Measurements from ENCODE around the gene RHBDF1. TPM values are rescaled to one million over a fixed set of nuclear protein-coding genes. Genes with fewer than 3 reads are reported as not detected.

RHBDF1 gene
- total and polyA plus RNA-seq, 2 of the 13 experiments (the other 11 are each of a cell fraction or from before 2014, with no cell fraction given) = 5.4 to 26.9 TPM

DNA sequence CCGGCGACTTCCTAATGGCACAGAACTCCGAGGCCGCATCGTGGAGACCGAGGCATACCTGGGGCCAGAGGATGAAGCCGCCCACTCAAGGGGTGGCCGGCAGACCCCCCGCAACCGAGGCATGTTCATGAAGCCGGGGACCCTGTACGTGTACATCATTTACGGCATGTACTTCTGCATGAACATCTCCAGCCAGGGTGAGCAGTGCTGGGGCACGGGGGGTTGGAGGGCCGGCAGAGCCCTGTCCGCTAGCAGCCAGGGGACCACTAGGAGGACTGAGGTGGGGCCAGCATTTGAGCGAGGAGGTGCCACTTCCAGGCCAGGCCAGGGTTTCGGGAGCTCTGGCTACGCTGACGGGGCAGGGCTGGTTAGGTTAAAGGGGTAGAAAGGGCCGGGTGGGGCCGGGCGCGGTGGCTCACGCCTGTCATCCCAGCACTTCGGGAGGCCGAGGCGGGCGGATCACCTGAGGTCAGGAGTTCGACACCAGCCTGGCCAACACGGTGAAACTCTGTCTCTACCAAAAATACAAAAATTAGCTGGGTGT lies 10.7 kb upstream of the RHBDF1 start (continued):
- TF ChIP-seq, protein P1, sequence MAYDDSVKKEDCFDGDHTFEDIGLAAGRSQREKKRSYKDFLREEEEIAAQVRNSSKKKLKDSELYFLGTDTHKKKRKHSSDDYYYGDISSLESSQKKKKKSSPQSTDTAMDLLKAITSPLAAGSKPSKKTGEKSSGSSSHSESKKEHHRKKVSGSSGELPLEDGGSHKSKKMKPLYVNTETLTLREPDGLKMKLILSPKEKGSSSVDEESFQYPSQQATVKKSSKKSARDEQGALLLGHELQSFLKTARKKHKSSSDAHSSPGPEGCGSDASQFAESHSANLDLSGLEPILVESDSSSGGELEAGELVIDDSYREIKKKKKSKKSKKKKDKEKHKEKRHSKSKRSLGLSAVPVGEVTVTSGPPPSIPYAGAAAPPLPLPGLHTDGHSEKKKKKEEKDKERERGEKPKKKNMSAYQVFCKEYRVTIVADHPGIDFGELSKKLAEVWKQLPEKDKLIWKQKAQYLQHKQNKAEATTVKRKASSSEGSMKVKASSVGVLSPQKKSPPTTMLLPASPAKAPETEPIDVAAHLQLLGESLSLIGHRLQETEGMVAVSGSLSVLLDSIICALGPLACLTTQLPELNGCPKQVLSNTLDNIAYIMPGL (CRISPR knock-in tag; IDR thresholded peaks at IDR 0.05; ENCODE audit: borderline replicate concordance in 1 of 2, low read depth in 1 of 2) = no peak
- TF ChIP-seq ZSCAN22 (CRISPR knock-in tag; IDR thresholded peaks at IDR 0.05) (no peak), ZNF550 (CRISPR knock-in tag; IDR thresholded peaks at IDR 0.05; ENCODE audit: borderline replicate concordance) (no peak), ZNF224 (CRISPR knock-in tag; IDR thresholded peaks at IDR 0.05) (no peak), ASH2L (IDR thresholded peaks at IDR 0.05; ENCODE audit: insufficient read length, low read depth, low read length) (no peak), ZFP36L1 (CRISPR knock-in tag; IDR thresholded peaks at IDR 0.05) (no peak), HNRNPUL1 (IDR thresholded peaks at IDR 0.05; ENCODE audit: low read depth, low read length) (no peak)
- TF ChIP-seq, protein P2, sequence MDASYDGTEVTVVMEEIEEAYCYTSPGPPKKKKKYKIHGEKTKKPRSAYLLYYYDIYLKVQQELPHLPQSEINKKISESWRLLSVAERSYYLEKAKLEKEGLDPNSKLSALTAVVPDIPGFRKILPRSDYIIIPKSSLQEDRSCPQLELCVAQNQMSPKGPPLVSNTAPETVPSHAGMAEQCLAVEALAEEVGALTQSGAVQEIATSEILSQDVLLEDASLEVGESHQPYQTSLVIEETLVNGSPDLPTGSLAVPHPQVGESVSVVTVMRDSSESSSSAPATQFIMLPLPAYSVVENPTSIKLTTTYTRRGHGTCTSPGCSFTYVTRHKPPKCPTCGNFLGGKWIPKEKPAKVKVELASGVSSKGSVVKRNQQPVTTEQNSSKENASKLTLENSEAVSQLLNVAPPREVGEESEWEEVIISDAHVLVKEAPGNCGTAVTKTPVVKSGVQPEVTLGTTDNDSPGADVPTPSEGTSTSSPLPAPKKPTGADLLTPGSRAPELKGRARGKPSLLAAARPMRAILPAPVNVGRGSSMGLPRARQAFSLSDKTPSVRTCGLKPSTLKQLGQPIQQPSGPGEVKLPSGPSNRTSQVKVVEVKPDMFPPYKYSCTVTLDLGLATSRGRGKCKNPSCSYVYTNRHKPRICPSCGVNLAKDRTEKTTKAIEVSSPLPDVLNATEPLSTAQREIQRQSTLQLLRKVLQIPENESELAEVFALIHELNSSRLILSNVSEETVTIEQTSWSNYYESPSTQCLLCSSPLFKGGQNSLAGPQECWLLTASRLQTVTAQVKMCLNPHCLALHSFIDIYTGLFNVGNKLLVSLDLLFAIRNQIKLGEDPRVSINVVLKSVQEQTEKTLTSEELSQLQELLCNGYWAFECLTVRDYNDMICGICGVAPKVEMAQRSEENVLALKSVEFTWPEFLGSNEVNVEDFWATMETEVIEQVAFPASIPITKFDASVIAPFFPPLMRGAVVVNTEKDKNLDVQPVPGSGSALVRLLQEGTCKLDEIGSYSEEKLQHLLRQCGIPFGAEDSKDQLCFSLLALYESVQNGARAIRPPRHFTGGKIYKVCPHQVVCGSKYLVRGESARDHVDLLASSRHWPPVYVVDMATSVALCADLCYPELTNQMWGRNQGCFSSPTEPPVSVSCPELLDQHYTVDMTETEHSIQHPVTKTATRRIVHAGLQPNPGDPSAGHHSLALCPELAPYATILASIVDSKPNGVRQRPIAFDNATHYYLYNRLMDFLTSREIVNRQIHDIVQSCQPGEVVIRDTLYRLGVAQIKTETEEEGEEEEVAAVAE (CRISPR knock-in tag; IDR thresholded peaks at IDR 0.05; ENCODE audit: borderline replicate concordance) = no peak

Measured in HepG2 (cell line).